Measurements from ENCODE around the gene KRTAP5-6.

KRTAP5-6 gene

DNA sequence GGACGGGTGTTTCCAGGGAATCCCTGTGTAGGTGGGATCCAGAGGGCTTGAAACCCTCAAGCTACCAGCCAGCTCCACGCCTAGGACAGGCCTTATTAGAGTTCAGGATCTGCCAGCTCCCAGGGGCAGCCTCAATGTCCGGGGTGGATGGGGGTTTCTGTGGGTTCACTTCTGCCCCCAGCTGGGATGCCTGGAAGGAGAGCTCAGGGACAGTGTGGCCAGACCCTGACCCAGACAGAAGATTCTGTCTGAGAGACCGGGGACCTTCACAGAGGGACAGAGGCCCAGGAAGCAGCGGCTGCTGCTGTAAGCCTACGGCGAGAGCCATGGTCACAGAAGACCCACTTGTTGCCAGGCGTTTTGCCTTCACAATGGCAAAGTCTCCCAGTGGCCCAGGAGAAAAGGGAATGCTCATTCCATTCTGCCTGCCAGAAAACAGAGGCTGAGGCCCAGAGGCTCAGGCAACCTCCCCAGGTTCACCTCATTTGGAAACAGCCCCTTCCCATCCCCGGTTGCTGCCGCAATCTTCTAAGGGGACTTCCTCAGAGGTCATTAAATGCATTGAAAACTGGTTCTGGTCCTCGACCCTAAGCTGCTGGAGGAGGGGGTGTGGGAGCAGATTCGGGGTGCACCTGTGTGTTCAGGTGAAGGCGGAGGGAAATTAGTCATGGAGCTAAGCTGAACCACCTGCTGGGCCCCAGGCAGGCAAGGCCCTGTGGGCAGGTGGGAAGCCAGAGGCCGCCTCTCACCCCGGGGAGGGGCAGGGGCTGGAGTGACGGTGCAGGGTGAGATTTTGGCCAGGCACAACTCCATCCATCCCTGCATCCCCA is 4.9 kb upstream of the KRTAP5-6 start:
- Histone ChIP-seq H3K4me3 (ENCODE audit: low read length) (no peak overlapping the region), H3K4me1 (ENCODE audit: control insufficient read depth, insufficient read depth, low read length) (peaks cover 34% of the 10 kb centered on the region), H3K9ac (ENCODE audit: low read length) (no peak overlapping the region), H3K27me3 (ENCODE audit: control insufficient read depth, insufficient read depth, low read length) (peaks cover 29% of the 10 kb centered on the region), H3K36me3 (ENCODE audit: control insufficient read depth, insufficient read depth, low read length) (no peaks in the 10 kb centered on the region), H3K9me3 (ENCODE audit: control insufficient read depth, low read length) (no peaks in the 10 kb centered on the region)

GRCh38 chr11:1692708-1693326 is 4.2 kb upstream of the KRTAP5-6 start:
- H3K36me3 ChIP-seq (ENCODE audit: control insufficient read depth, insufficient read depth, low read length), result no peaks in the 10 kb centered on the region
- peaks cover 34% of the 10 kb centered on the region for H3K4me1 ChIP-seq (ENCODE audit: control insufficient read depth, insufficient read depth, low read length)
- H3K27me3 ChIP-seq (ENCODE audit: control insufficient read depth, insufficient read depth, low read length), result peaks cover 29% of the 10 kb centered on the region
- H3K9me3 ChIP-seq (ENCODE audit: control insufficient read depth, low read length), result no peaks in the 10 kb centered on the region
- no peak overlapping the region for H3K4me3 ChIP-seq (ENCODE audit: low read length)
- peak overlapping the region; percentile 70 for H3K9ac ChIP-seq (ENCODE audit: low read length)

- Histone ChIP-seq H3K4me3 (ENCODE audit: low read length) (peak overlapping the region; percentile 33), H3K9ac (ENCODE audit: low read length) (peak overlapping the region; percentile 70), H3K36me3 (ENCODE audit: control insufficient read depth, insufficient read depth, low read length) (no peaks in the 10 kb centered on the region), H3K27me3 (ENCODE audit: control insufficient read depth, insufficient read depth, low read length) (peaks cover 29% of the 10 kb centered on the region), H3K9me3 (ENCODE audit: control insufficient read depth, low read length) (no peaks in the 10 kb centered on the region), H3K4me1 (ENCODE audit: control insufficient read depth, insufficient read depth, low read length) (peaks cover 34% of the 10 kb centered on the region)
These were observed 3.5 kb upstream of the KRTAP5-6 start for GRCh38 chr11:1693327-1694063.

DNA sequence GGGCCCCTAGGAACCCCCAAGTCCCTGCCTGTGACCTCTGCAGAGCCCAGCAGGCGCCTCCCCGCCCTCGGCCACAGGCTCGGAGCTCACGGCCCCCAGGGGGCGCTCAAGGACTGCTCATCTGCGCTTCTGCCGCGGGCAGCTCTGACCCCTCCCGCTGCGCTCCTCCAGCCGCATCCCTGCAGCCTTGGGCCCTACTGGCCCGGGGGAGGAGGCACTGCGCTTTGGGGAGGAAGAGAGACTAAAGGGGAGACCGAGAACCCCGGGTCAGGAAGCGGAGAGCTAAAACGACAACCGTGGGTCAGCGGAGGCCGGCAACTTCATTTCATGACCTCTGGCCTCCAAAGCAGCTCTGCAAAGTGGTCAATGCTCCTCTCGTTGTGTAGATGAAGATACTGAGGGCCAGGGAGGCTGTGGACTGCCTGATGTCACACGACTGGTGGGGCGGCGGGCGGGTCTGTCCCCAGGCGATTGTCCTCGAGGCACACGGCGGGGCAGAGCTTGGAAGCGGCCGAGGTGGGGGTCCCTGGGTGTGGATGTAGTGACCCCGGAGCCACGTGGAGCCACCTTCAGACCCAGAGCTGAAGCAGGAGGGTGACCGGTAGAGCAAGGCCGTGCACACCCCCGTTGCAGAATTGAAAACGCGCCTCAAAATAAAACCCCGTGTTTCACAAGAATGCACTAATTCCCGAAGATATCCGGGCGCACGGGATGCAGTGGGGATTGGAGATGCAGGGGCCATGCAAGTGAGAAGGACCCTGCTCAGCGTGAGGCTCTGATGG is 2.7 kb upstream of the KRTAP5-6 start:
- Histone ChIP-seq H3K9ac (ENCODE audit: low read length) (peak overlapping the region; percentile 70), H3K36me3 (ENCODE audit: control insufficient read depth, insufficient read depth, low read length) (no peaks in the 10 kb centered on the region), H3K9me3 (ENCODE audit: control insufficient read depth, low read length) (no peaks in the 10 kb centered on the region), H3K27me3 (ENCODE audit: control insufficient read depth, insufficient read depth, low read length) (peaks cover 29% of the 10 kb centered on the region), H3K4me1 (ENCODE audit: control insufficient read depth, insufficient read depth, low read length) (peaks cover 34% of the 10 kb centered on the region), H3K4me3 (ENCODE audit: low read length) (no peak overlapping the region)

- no peak overlapping the region for H3K4me3 ChIP-seq (ENCODE audit: low read length)
- no peaks in the 10 kb centered on the region for H3K9me3 ChIP-seq (ENCODE audit: control insufficient read depth, low read length)
- H3K4me1 ChIP-seq (ENCODE audit: control insufficient read depth, insufficient read depth, low read length), result peaks cover 32% of the 10 kb centered on the region
- H3K9ac ChIP-seq (ENCODE audit: low read length), result no peak overlapping the region
- no peaks in the 10 kb centered on the region for H3K36me3 ChIP-seq (ENCODE audit: control insufficient read depth, insufficient read depth, low read length)
- H3K27me3 ChIP-seq (ENCODE audit: control insufficient read depth, insufficient read depth, low read length), result peaks cover 29% of the 10 kb centered on the region
These were observed 2.0 kb upstream of the KRTAP5-6 start for GRCh38 chr11:1694846-1695547.

DNA sequence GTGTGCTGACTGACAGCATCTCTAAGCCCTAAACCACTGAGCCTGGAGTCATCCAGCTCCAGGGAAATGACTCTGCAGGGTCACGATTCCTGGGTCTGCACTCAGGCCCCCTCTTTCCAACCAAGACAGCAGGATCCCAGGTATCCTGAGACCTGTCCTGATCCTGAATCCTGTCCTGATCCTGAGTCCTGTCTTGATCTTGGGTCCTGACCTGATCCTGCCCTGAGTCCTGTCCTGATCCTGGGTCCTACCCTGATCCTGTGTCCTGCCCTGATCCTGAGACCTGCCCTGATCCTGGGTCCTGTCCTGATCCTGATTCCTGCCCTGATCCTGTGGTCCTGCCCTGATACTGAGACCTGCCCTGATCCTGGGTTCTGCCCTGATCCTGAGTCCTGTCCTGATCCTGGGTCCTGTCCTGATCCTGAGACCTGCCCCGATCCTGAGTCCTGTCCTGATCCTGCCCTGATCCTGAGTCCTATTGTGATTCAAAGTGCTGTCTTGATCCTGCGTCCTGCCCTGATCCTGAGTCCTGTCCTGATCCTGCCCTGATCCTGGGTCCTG is 1.4 kb upstream of the KRTAP5-6 start:
- peaks cover 26% of the 10 kb centered on the region for H3K4me1 ChIP-seq (ENCODE audit: control insufficient read depth, insufficient read depth, low read length)
- no peaks in the 10 kb centered on the region for H3K9me3 ChIP-seq (ENCODE audit: control insufficient read depth, low read length)
- no peak overlapping the region for H3K9ac ChIP-seq (ENCODE audit: low read length)
- no peak overlapping the region for H3K4me3 ChIP-seq (ENCODE audit: low read length)
- H3K27me3 ChIP-seq (ENCODE audit: control insufficient read depth, insufficient read depth, low read length), result peaks cover 24% of the 10 kb centered on the region
- no peaks in the 10 kb centered on the region for H3K36me3 ChIP-seq (ENCODE audit: control insufficient read depth, insufficient read depth, low read length)

DNA sequence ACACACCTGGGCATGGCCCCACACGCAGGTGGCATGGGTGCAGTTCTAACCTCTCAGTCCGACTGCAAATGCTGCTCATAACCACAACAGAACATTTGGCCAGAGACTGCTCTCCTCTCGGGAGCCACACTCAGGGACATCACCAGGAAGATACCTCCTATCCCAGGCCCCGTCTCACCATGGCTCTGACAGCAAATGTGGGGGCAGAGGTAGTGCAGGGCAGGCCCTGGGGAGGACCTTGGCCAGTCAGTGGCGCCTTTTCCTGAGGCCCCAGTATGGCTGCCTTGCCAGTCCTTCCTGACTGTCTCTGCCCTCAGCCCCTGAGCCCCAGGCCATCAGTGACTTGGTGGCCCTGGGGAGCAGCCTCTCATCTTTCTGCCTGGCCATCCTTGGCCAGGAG is 2.8 kb downstream of the KRTAP5-6 start:
- H3K27me3 ChIP-seq (ENCODE audit: control insufficient read depth, insufficient read depth, low read length), result peaks cover 7% of the 10 kb centered on the region
- no peak overlapping the region for H3K4me3 ChIP-seq (ENCODE audit: low read length)
- no peak overlapping the region for H3K9ac ChIP-seq (ENCODE audit: low read length)
- H3K36me3 ChIP-seq (ENCODE audit: control insufficient read depth, insufficient read depth, low read length), result no peaks in the 10 kb centered on the region
- H3K9me3 ChIP-seq (ENCODE audit: control insufficient read depth, low read length), result no peaks in the 10 kb centered on the region
- H3K4me1 ChIP-seq (ENCODE audit: control insufficient read depth, insufficient read depth, low read length), result no peaks in the 10 kb centered on the region

DNA sequence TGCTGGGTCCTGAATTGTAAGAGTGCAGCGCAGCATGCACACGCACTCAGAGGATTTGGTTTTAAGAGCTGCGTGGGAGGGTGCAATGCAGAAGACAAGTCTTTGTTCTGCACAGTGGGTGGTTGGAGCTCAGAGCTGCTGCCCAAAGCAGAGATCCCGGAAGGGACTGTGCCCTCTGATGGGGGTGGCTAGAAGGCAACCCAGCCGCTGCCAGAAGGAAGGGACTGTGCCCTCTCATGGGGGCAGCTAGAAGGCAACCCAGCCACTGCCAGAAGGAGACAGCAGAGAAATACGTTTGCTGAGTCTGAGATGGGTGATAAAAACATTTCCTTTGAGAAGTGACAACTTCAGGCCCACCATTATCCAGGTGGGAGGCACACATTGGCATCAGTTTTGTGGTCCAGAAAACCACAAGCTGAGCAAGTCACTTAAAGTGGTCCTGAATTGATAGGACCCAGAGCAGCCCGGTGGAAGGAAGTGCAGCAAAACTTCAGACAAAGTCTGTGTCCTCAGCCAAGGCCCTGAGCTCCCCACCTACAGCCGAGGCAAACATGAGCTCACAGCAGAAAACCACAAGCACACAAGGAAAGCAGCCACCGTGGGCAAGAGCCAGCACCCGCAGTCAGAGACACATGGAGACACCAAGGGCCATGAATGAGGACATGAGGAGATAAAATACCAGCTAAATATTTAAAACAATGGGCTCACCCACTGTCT is 4.3 kb downstream of the KRTAP5-6 start:
- H3K9ac ChIP-seq (ENCODE audit: low read length), result no peak overlapping the region
- no peaks in the 10 kb centered on the region for H3K9me3 ChIP-seq (ENCODE audit: control insufficient read depth, low read length)
- no peaks in the 10 kb centered on the region for H3K4me1 ChIP-seq (ENCODE audit: control insufficient read depth, insufficient read depth, low read length)
- H3K36me3 ChIP-seq (ENCODE audit: control insufficient read depth, insufficient read depth, low read length), result no peaks in the 10 kb centered on the region
- H3K4me3 ChIP-seq (ENCODE audit: low read length), result no peak overlapping the region
- H3K27me3 ChIP-seq (ENCODE audit: control insufficient read depth, insufficient read depth, low read length), result peaks cover 3% of the 10 kb centered on the region

- H3K9me3 ChIP-seq (ENCODE audit: control insufficient read depth, low read length), result no peaks in the 10 kb centered on the region
- H3K4me1 ChIP-seq (ENCODE audit: control insufficient read depth, insufficient read depth, low read length), result no peaks in the 10 kb centered on the region
- peaks cover 12% of the 10 kb centered on the region for H3K27me3 ChIP-seq (ENCODE audit: control insufficient read depth, insufficient read depth, low read length)
- no peak overlapping the region for H3K4me3 ChIP-seq (ENCODE audit: low read length)
- H3K36me3 ChIP-seq (ENCODE audit: control insufficient read depth, insufficient read depth, low read length), result no peaks in the 10 kb centered on the region
- no peak overlapping the region for H3K9ac ChIP-seq (ENCODE audit: low read length)
These were observed 5.5 kb downstream of the KRTAP5-6 start for GRCh38 chr11:1702506-1702905.

- H3K36me3 ChIP-seq (ENCODE audit: control insufficient read depth, insufficient read depth, low read length), result no peaks in the 10 kb centered on the region
- no peaks in the 10 kb centered on the region for H3K9me3 ChIP-seq (ENCODE audit: control insufficient read depth, low read length)
- peaks cover 13% of the 10 kb centered on the region for H3K27me3 ChIP-seq (ENCODE audit: control insufficient read depth, insufficient read depth, low read length)
- no peaks in the 10 kb centered on the region for H3K4me1 ChIP-seq (ENCODE audit: control insufficient read depth, insufficient read depth, low read length)
- no peak overlapping the region for H3K4me3 ChIP-seq (ENCODE audit: low read length)
- H3K9ac ChIP-seq (ENCODE audit: low read length), result no peak overlapping the region
These were observed 6.2 kb downstream of the KRTAP5-6 start for GRCh38 chr11:1703146-1703545.
